T-cell (primary cell): ENCODE measurements around the gene RNF11. TPM values are rescaled to one million over a fixed set of nuclear protein-coding genes. Genes with fewer than 3 reads are reported as not detected.
"Not testable (repeated sequence)": the region's sequence is repeated elsewhere in the genome, so short reads cannot be mapped to it uniquely, and the experiment has no call there.

Experiments
- ATAC-seq, 4 experiments: fragments of 200-7000 bp in 3 of 4; fragments of 150-1000 bp in 1 of 4; cut with Tn5 transposase; replicated peaks in 1 of 4; 1 replicate in 3 of 4; 2 replicates in 1 of 4; pipeline ENCODE4 v1.10.0; 2021; ENCODE audit warnings: moderate library complexity in 3 of 4, mild to moderate bottlenecking in 2 of 4, moderate number of reproducible peaks in 1 of 4
- CTCF ChIA-PET, 2 donors: fragments of 300-600 bp; sonication (Branson Sonifier 250); formaldehyde crosslinking; loops; one replicate each; lab custom pipeline; 2022; ENCODE audit warnings: antibody characterized with exemption in 2 of 2; lab: Charles Lee
- POLR2A ChIA-PET, 2 donors: fragments of 300-600 bp; sonication (Branson Sonifier 250); formaldehyde crosslinking; loops; one replicate each; lab custom pipeline; 2022; ENCODE audit warnings: antibody characterized with exemption in 2 of 2; lab: Charles Lee
- DNase-seq, 35 experiments: peaks; one replicate each; pipeline versions ENCODE4 v3.0.0 to v3.0.0-alpha.2; 2013 to 2023
- H3K27ac ChIP-seq: one replicate; pipeline ENCODE4 v1.5.1; 2013; ENCODE audit warnings: low read length
- H3K27me3 ChIP-seq, 2 experiments: replicated peaks in 1 of 2; 1 replicate in 1 of 2; 2 replicates in 1 of 2; pipeline versions ENCODE4 v1.6.1 to v1.7.0; 2013; ENCODE audit warnings: low read length in 1 of 2, mixed read lengths in 1 of 2; ENCODE audit not compliant: control insufficient read depth in 2 of 2, insufficient read depth in 2 of 2; ENCODE audit errors: extremely low read depth in 1 of 2
- H3K36me3 ChIP-seq, 2 donors: 1 replicate in 1 of 2; 2 replicates in 1 of 2; pipeline versions ENCODE4 v1.6.1 to v1.7.0; 2013; ENCODE audit warnings: low read length in 1 of 2; ENCODE audit not compliant: control insufficient read depth in 2 of 2, insufficient read depth in 1 of 2; ENCODE audit errors: extremely low read depth in 1 of 2
- H3K4me1 ChIP-seq, 2 experiments: 1 replicate in 1 of 2; 2 replicates in 1 of 2; pipeline versions ENCODE4 v1.6.1 to v1.7.0; 2013; ENCODE audit warnings: low read length in 2 of 2, mixed read lengths in 1 of 2; ENCODE audit not compliant: insufficient read depth in 2 of 2, control insufficient read depth in 1 of 2; ENCODE audit errors: extremely low read depth in 1 of 2
- H3K4me3 ChIP-seq, 2 donors: 1 replicate in 1 of 2; 2 replicates in 1 of 2; pipeline versions ENCODE4 v1.5.1 to v1.7.0; 2013; ENCODE audit warnings: mild to moderate bottlenecking in 2 of 2, low read length in 1 of 2, moderate library complexity in 1 of 2; ENCODE audit not compliant: control insufficient read depth in 1 of 2; ENCODE audit errors: extremely low read depth in 1 of 2
- H3K9me3 ChIP-seq: 2 replicates; pipeline ENCODE4 v1.7.0; 2013
- H3K27ac Mint-ChIP-seq, 2 donors: one replicate each; pipeline ENCODE4 v1.8.0; 2020 to 2021; ENCODE audit warnings: mild to moderate bottlenecking in 2 of 2, mixed read lengths in 2 of 2
- H3K27me3 Mint-ChIP-seq, 2 donors: one replicate each; pipeline ENCODE4 v1.8.0; 2021 to 2022; ENCODE audit warnings: mixed read lengths in 2 of 2
- H3K36me3 Mint-ChIP-seq: one replicate; pipeline ENCODE4 v1.8.0; 2021; ENCODE audit warnings: mixed read lengths
- H3K4me1 Mint-ChIP-seq, 3 donors: one replicate each; pipeline ENCODE4 v1.8.0; 2020 to 2022; ENCODE audit warnings: mixed read lengths in 3 of 3, mild to moderate bottlenecking in 1 of 3
- H3K4me3 Mint-ChIP-seq, 3 donors: one replicate each; pipeline ENCODE4 v1.8.0; 2020 to 2022; ENCODE audit warnings: mild to moderate bottlenecking in 3 of 3, mixed read lengths in 3 of 3, moderate library complexity in 3 of 3
- H3K9me3 Mint-ChIP-seq, 3 donors: one replicate each; pipeline ENCODE4 v1.8.0; 2020 to 2022; ENCODE audit warnings: mixed read lengths in 3 of 3
- WGBS: methylation state at CpG from one replicate; pipeline ENCODE4 v1.1.5; 2013; ENCODE audit warnings: missing lambda C conversion rate; ENCODE audit not compliant: insufficient coverage; 5-methylcytosine and 5-hydroxymethylcytosine counted together
- total RNA-seq, 35 experiments: library from RNA in 6 of 35; stranded (reverse) in 6 of 35; fragments of 120-200 nt in 1 of 35; gene quantifications; one replicate each; pipeline versions ENCODE4 v1.2.1 to v1.2.4 and lab custom pipeline; 2013 to 2026

RNF11 gene
- total RNA-seq, 5 donors from 2014 or later (not counting 1 experiment from before 2014, with no cell fraction given), result 33.3 to 66.0 (median 39.8) TPM

DNA sequence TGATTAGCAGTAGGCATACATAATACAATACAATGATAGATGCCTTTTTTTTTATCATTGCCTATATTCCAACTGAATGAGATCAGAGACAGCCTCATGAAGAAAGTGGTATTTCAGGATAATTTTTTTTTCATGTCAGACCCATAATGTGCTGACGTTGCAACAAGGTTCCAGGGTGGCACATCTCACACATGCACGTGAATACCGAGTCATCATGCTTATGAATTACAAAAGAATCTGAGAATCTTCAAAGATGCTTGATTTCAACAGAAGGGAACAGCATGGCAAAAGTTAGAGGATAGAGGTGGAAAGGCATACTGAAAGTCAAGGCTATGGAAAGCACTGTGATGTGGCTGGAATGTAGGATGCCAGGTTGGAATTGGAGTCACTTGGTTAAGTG, 5.0 kb upstream of the RNF11 start:
- ChIA-PET POLR2A (no interaction called here), CTCF (no interaction called here)
- Mint-ChIP-seq H3K27me3 (peaks cover 3% of the 10 kb centered on the region in 2 donors), H3K36me3 (no peaks in the 10 kb centered on the region), H3K27ac (no peak overlapping the region), H3K4me1 (peaks cover 18 to 22% (median 19%) of the 10 kb centered on the region in 3 donors), H3K9me3 (no peaks in the 10 kb centered on the region), H3K4me3 (no peak overlapping the region)
- WGBS, result 84% methylated on average over 3 of the region's 3 CpGs
- no peaks in the 10 kb centered on the region for H3K36me3 ChIP-seq
- ATAC-seq, result no peak
- no peak for DNase-seq
- H3K4me3 ChIP-seq, result no peak overlapping the region
- H3K9me3 ChIP-seq, result no peaks in the 10 kb centered on the region
- no peak overlapping the region for H3K27ac ChIP-seq
- H3K4me1 ChIP-seq, result peaks cover 5 to 13% of the 10 kb centered on the region in 2 experiments
- H3K27me3 ChIP-seq, result no peaks in the 10 kb centered on the region

DNA sequence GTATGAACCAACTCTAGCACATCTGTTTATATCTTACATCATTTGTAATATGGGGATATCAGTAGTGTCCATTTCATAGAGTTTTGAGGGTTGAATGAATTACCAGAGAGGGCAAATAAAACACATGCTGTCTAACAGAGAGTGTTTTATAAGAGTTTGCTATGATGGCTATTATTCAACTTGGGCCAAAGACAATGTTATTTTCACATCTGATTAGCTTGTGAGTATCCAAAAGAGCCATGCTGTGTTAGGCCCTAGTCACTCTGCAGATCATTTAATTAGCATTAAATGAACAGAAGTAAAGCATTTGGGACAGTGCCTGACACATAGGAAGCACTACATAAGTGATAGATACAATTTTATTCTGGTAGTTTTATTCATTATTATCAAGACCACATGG, 4.2 kb upstream of the RNF11 start:
- ChIA-PET POLR2A (interaction anchor here in 1 of 2 donors (0.6 kb wide), 1 partner anchor 633 kb away, joined by 6 read pairs; no protein-coding TSS in a partner anchor), CTCF (interaction anchor here in 1 of 2 donors (0.5 kb wide), 1 partner anchor 25 kb away, joined by 5 read pairs; no protein-coding TSS in a partner anchor)
- Histone ChIP-seq H3K27ac (no peak overlapping the region), H3K4me3 (no peak overlapping the region), H3K9me3 (no peaks in the 10 kb centered on the region), H3K36me3 (no peaks in the 10 kb centered on the region), H3K27me3 (no peaks in the 10 kb centered on the region), H3K4me1 (peaks cover 5 to 13% of the 10 kb centered on the region in 2 experiments)
- DNase-seq (no peak), ATAC-seq (no peak)
- Mint-ChIP-seq H3K27ac (no peak overlapping the region), H3K4me1 (peaks cover 18 to 22% (median 19%) of the 10 kb centered on the region in 3 donors), H3K4me3 (no peak overlapping the region), H3K9me3 (no peaks in the 10 kb centered on the region), H3K27me3 (peaks cover 1 to 3% of the 10 kb centered on the region in 2 donors), H3K36me3 (no peaks in the 10 kb centered on the region)

DNA sequence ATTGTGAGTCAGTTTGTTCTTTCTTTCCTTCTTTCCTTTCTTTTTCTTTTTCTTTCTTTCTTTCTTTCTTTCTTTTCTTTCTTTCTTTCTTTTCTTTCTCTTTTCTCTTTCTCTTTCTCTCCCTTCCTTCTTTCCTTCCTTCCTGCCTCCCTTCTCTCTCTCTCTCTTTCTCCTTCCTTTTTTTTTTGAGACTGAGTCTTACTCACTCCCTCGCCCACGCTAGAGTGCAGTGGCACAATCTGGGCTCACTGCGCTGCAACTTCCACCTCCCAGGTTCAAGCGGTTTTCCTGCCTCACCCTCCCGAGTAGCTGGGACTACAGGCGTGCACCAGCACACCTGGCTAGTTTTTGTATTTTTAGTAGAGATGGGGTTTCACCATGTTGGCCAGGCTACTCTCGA, 1.8 kb upstream of the RNF11 start:
- H3K36me3 ChIP-seq, H3K27me3 Mint-ChIP-seq, H3K4me3 Mint-ChIP-seq, H3K4me3 ChIP-seq, H3K9me3 ChIP-seq, DNase-seq, H3K27me3 ChIP-seq, ATAC-seq, POLR2A ChIA-PET, H3K9me3 Mint-ChIP-seq, H3K36me3 Mint-ChIP-seq, H3K27ac ChIP-seq: not testable (repeated sequence)
- Mint-ChIP-seq H3K27ac (peak overlapping the region in 1 of 2 donors; percentile 65), H3K4me1 (peaks cover 22 to 23% (median 22%) of the 10 kb centered on the region in 3 donors)
- WGBS, result 100% methylated on average over 4 of the region's 7 CpGs
- CTCF ChIA-PET, result interaction anchor here (0.7 kb wide), 2 partner anchors 63 to 275 kb away, joined by 3 to 6 read pairs; no protein-coding TSS in a partner anchor
- peaks cover 19 to 22% of the 10 kb centered on the region in 2 experiments for H3K4me1 ChIP-seq

DNA sequence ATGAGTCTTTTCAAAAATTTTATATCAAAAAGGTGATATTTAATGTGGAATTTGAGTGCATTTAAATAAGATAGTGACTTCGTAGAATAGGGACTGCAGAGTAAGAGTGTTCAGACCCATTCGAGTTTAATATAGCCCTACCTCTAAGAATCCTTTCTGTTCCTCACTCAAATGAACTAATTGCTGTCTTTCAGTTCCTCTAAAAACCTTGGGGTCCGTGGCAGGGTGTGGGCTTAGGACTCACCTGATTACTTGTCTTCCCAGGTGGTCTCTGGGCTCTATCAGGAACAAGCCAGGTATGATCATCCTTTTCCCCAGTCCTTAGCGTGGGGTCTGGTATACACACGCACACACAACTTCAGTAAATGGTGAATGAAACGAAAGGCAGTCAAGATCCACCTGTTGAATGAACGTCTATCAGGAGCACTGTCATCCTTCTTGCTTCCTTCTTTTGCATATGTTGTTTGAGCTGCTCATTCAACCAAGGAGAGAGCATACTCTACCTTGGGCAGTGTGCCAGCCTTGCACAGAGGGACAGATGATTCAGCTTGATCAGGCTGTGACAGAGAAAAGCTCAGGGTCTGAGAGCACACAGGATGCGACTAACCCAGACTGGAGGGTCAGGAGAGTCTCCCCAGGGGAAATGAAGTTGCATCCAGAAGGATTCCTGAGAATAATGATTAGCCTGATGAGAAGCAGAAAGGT, 1.2 kb upstream of the RNF11 start:
- ChIA-PET POLR2A (interaction anchor here in 1 of 2 donors (1.2 kb wide), 1 partner anchor 19 kb away, joined by 4 read pairs; no protein-coding TSS in a partner anchor), CTCF (interaction anchor here in 1 of 2 donors (0.9 to 1.1 kb wide), 2 partner anchors 42 to 43 kb away, joined by 3 read pairs; no protein-coding TSS in a partner anchor)
- Histone ChIP-seq H3K9me3 (no peaks in the 10 kb centered on the region), H3K36me3 (no peaks in the 10 kb centered on the region), H3K4me1 (peaks cover 19 to 25% of the 10 kb centered on the region in 2 experiments), H3K27me3 (no peaks in the 10 kb centered on the region), H3K27ac (peak overlapping the region; percentile 91), H3K4me3 (no peak overlapping the region)
- Mint-ChIP-seq H3K4me1 (peaks cover 22 to 29% (median 28%) of the 10 kb centered on the region in 3 donors), H3K27me3 (no peaks in the 10 kb centered on the region), H3K4me3 (peak overlapping the region in 2 of 3 donors; percentile 96 to 97), H3K27ac (peak overlapping the region; percentile 97 to 99), H3K9me3 (no peaks in the 10 kb centered on the region), H3K36me3 (peaks cover 5% of the 10 kb centered on the region)
- DNase-seq (peak in 30 of 35 experiments; percentile 3 to 56 (median 20)), ATAC-seq (peak in 1 of 4 experiments; percentile 13)
- 58% methylated on average over 5 of the region's 8 CpGs for WGBS

DNA sequence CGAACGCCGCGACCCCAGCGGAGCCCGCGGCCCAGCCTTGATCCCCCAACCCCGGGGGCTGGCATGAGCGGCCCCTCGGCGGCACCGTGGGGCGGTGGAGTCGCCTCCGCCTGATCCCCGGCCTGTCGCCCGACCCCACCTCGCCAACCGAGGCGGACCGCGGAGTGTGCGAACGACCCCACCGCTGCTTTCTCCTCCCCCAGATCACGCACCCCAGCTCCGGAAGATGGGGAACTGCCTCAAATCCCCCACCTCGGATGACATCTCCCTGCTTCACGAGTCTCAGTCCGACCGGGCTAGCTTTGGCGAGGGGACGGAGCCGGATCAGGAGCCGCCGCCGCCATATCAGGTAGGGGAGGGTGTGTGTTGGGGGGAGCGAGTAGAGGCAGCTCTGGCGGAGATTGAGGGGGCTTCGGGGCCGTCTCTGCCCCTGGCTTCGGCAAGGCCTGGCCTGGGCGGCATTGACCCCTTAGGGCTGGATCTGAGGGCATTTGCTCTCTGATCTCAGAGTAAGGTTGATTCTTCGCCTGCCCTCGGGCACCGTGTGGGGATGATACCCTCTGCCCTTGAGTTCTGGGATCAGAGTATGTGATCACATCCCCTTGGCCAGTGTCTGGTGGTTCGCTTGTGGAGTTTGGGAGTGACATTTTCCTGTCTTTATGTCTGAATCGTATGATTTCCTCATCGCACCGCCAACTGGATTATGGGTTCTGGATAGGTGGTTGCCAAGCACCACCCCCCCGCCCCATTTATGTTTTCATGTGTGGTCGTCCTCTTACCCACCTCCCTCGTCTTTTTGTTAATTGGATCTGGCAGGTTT, 668 bp downstream of the RNF11 start:
- Mint-ChIP-seq H3K27me3 (no peaks in the 10 kb centered on the region), H3K4me3 (no peak overlapping the region), H3K36me3 (peaks cover 6% of the 10 kb centered on the region), H3K4me1 (peaks cover 22 to 46% (median 45%) of the 10 kb centered on the region in 3 donors), H3K27ac (no peak overlapping the region), H3K9me3 (no peaks in the 10 kb centered on the region)
- ChIA-PET POLR2A (interaction anchor here (0.5 to 1.2 kb wide), 5 partner anchors 17 to 1309 kb away, joined by 3 to 8 read pairs (median 5); no protein-coding TSS in a partner anchor), CTCF (interaction anchor here in 1 of 2 donors (0.7 kb wide), 2 partner anchors 608 to 1314 kb away, joined by 5 to 6 read pairs; no protein-coding TSS in a partner anchor)
- Histone ChIP-seq H3K36me3 (no peaks in the 10 kb centered on the region), H3K27ac (peak overlapping the region; percentile 63), H3K9me3 (no peaks in the 10 kb centered on the region), H3K4me3 (peak overlapping the region; percentile 78 to 91), H3K4me1 (peaks cover 19 to 38% of the 10 kb centered on the region in 2 experiments), H3K27me3 (no peaks in the 10 kb centered on the region)
- ATAC-seq, result peak; percentile 21 to 44 (median 34)
- peak in 33 of 35 experiments; percentile 7 to 55 (median 26) for DNase-seq
- whole genome bisulfite sequencing, result 0% methylated on average over 28 of the region's 54 CpGs
